ENCODE measurements around the gene ABTB1.
"Not testable (repeated sequence)": the region's sequence is repeated elsewhere in the genome, so short reads cannot be mapped to it uniquely, and the experiment has no call there.

Gene ABTB1

GRCh38 chr3:127678315-127678599 lies 5.5 kb downstream of the ABTB1 start:
- TF ChIP-seq CTCF (IDR thresholded peaks at IDR 0.05), result no peak
- H3K4me1 ChIP-seq (ENCODE audit: control insufficient read depth in 1 of 2, insufficient read depth in 1 of 2, low read depth in 1 of 2, low read length in 1 of 2), result peaks cover 92 to 99% of the 10 kb centered on the region in 2 experiments
- H3K4me3 ChIP-seq (ENCODE audit: low read depth in 1 of 2, low read length in 1 of 2), result peak overlapping the region; percentile 79 to 93
- H3K27ac ChIP-seq, result peak overlapping the region; percentile 99
- H3K27me3 ChIP-seq, result no peaks in the 10 kb centered on the region
- no peaks in the 10 kb centered on the region for H3K9me3 ChIP-seq
- peaks cover 95% of the 10 kb centered on the region for H3K36me3 ChIP-seq

- H3K4me3 ChIP-seq (ENCODE audit: low read depth in 1 of 2, low read length in 1 of 2), result peak overlapping the region; percentile 79 to 93
- H3K9me3 ChIP-seq, result no peaks in the 10 kb centered on the region
- no peaks in the 10 kb centered on the region for H3K27me3 ChIP-seq
- peak overlapping the region; percentile 99 for H3K27ac ChIP-seq
- TF ChIP-seq CTCF (IDR thresholded peaks at IDR 0.05), result peak; percentile 42
- peaks cover 98 to 100% of the 10 kb centered on the region in 2 experiments for H3K4me1 ChIP-seq (ENCODE audit: control insufficient read depth in 1 of 2, insufficient read depth in 1 of 2, low read depth in 1 of 2, low read length in 1 of 2)
- H3K36me3 ChIP-seq, result peaks cover 91% of the 10 kb centered on the region
Observed at GRCh38 chr3:127678611-127679533, 6.1 kb downstream of the ABTB1 start.

DNA sequence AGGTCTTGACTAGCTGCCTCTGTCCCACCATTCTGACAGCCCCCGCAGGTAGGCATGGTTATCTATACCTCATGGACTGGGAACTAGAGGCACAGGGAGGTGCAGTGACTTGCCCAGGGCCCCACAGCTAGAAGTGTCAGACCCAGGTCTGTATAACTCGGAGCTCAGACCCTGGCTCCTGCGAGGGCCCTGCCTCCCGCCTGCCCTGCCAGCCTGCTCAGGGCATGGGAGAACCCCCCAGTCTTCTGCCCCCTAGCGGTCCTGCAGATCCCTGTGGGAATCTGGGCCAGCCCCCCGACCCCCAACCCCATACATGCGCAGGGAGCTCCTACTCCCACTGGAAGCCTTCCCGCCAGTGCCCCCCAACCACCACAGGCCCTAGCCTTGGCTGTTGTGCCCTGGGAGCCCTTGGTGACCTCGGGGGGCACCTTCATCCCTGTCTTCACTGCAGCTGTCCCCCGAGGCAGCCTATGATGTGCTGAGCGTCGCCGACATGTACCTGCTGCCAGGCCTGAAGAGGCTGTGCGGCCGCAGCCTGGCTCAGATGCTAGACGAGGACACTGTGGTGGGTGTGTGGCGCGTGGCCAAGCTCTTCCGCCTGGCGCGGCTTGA lies 6.9 kb downstream of the ABTB1 start:
- peaks cover 83% of the 10 kb centered on the region for H3K36me3 ChIP-seq
- TF ChIP-seq CTCF (IDR thresholded peaks at IDR 0.05), result no peak
- no peaks in the 10 kb centered on the region for H3K9me3 ChIP-seq
- H3K27me3 ChIP-seq, result no peaks in the 10 kb centered on the region
- peaks cover 100% of the 10 kb centered on the region in 2 experiments for H3K4me1 ChIP-seq (ENCODE audit: control insufficient read depth in 1 of 2, insufficient read depth in 1 of 2, low read depth in 1 of 2, low read length in 1 of 2)
- H3K4me3 ChIP-seq (ENCODE audit: low read depth in 1 of 2, low read length in 1 of 2), result peak overlapping the region; percentile 79 to 93
- peak overlapping the region; percentile 99 for H3K27ac ChIP-seq

DNA sequence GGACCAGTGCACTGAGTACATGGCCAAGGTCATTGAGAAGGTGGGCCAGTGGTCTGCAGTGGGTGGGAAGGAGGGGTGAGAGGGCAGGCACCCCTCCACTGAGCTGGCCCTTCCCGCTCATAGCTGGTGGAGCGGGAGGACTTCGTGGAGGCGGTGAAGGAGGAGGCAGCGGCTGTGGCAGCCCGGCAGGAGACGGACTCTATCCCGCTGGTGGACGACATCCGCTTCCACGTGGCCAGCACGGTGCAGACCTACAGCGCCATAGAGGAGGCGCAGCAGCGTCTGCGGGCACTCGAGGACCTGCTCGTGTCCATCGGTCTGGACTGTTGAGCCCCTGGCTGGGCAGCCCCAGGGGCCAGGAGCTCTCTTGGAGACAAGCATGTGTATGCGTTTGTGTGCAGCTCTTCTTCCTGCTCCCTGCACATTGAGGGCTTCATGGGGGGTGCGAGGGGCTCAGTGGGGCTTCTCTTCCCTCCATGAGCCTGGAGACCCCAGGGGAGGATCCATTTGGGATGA lies 7.5 kb downstream of the ABTB1 start:
- peak overlapping the region in 1 of 2 experiments; percentile 79 for H3K4me3 ChIP-seq (ENCODE audit: low read depth in 1 of 2, low read length in 1 of 2)
- peaks cover 79% of the 10 kb centered on the region for H3K36me3 ChIP-seq
- no peaks in the 10 kb centered on the region for H3K27me3 ChIP-seq
- no peaks in the 10 kb centered on the region for H3K9me3 ChIP-seq
- H3K27ac ChIP-seq, result peak overlapping the region; percentile 99
- TF ChIP-seq CTCF (IDR thresholded peaks at IDR 0.05), result no peak
- H3K4me1 ChIP-seq (ENCODE audit: control insufficient read depth in 1 of 2, insufficient read depth in 1 of 2, low read depth in 1 of 2, low read length in 1 of 2), result peaks cover 100% of the 10 kb centered on the region in 2 experiments

GRCh38 chr3:127680798-127681221 lies 8.1 kb downstream of the ABTB1 start:
- no peaks in the 10 kb centered on the region for H3K27me3 ChIP-seq
- H3K36me3 ChIP-seq, result peaks cover 73% of the 10 kb centered on the region
- H3K4me3 ChIP-seq (ENCODE audit: low read depth in 1 of 2, low read length in 1 of 2), result peak overlapping the region in 1 of 2 experiments; percentile 79
- no peak for TF ChIP-seq CTCF (IDR thresholded peaks at IDR 0.05)
- peak overlapping the region; percentile 99 for H3K27ac ChIP-seq
- H3K4me1 ChIP-seq (ENCODE audit: control insufficient read depth in 1 of 2, insufficient read depth in 1 of 2, low read depth in 1 of 2, low read length in 1 of 2), result peaks cover 99 to 100% of the 10 kb centered on the region in 2 experiments
- no peaks in the 10 kb centered on the region for H3K9me3 ChIP-seq

DNA sequence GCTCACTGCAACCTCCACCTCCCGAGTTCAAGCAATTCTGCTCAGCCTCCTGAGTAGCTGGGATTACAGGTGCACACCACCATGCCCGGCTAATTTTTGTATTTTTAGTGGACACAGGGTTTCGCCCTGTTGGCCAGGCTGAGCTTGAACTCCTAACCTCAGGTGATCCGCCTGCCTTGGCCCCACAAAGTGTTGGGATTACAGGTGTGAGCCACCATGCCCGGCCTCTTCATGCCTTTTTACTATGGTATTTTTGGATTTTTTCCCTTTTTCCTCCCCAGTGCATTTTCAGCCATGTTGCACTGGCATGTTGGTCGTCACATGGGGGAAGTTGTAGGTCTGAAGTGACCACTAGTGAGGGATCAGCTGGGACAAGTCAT lies 9.4 kb downstream of the ABTB1 start:
- H3K27me3 ChIP-seq, H3K9me3 ChIP-seq: not testable (repeated sequence)
- Histone ChIP-seq H3K4me1 (ENCODE audit: control insufficient read depth in 1 of 2, insufficient read depth in 1 of 2, low read depth in 1 of 2, low read length in 1 of 2) (peaks cover 85 to 87% of the 10 kb centered on the region in 2 experiments), H3K36me3 (peaks cover 60% of the 10 kb centered on the region), H3K4me3 (ENCODE audit: low read depth in 1 of 2, low read length in 1 of 2) (peak overlapping the region in 1 of 2 experiments; percentile 44), H3K27ac (peak overlapping the region; percentile 99)
